H9 (cell line): ENCODE measurements around the gene TMPRSS12. TPM values are rescaled to one million over a fixed set of nuclear protein-coding genes. Genes with fewer than 3 reads are reported as not detected.
A peak's percentile ranks its signal among the peaks of the same experiment; 100 is the strongest.

Source experiments
- DNase-seq: peaks from one replicate; pipeline ENCODE4 v3.0.0-alpha.2; 2017
- H2AFZ ChIP-seq: one replicate; pipeline ENCODE4 v1.6.1; 2013; ENCODE audit warnings: mild to moderate bottlenecking, low read length, control low read depth, moderate library complexity
- H2AK5ac ChIP-seq: 2 replicates; pipeline ENCODE4 v1.6.1; 2013; ENCODE audit warnings: low read length, control low read depth, mixed read lengths; ENCODE audit not compliant: insufficient read length
- H2BK120ac ChIP-seq: one replicate; pipeline ENCODE4 v1.6.1; 2013; ENCODE audit warnings: low read depth, mild to moderate bottlenecking, low read length, control low read depth, inconsistent platforms; ENCODE audit not compliant: poor library complexity, severe bottlenecking
- H2BK12ac ChIP-seq: 2 replicates; pipeline ENCODE4 v1.6.1; 2013; ENCODE audit warnings: low read length, control low read depth, mixed read lengths, low read depth; ENCODE audit not compliant: insufficient read length
- H2BK15ac ChIP-seq: 2 replicates; pipeline ENCODE4 v1.6.1; 2013; ENCODE audit warnings: low read depth, low read length, control low read depth
- H2BK20ac ChIP-seq: one replicate; pipeline ENCODE4 v1.6.1; 2013; ENCODE audit warnings: low read depth, mild to moderate bottlenecking, low read length, control low read depth, inconsistent platforms; ENCODE audit not compliant: poor library complexity, severe bottlenecking
- H2BK5ac ChIP-seq: 2 replicates; pipeline ENCODE4 v1.6.1; 2013; ENCODE audit warnings: low read length, control low read depth, mixed read lengths; ENCODE audit not compliant: insufficient read length
- H3K14ac ChIP-seq: 2 replicates; pipeline ENCODE4 v1.6.1; 2013; ENCODE audit warnings: low read length, control low read depth; ENCODE audit not compliant: insufficient read depth
- H3K18ac ChIP-seq: 2 replicates; pipeline ENCODE4 v1.6.1; 2013; ENCODE audit warnings: low read depth, mild to moderate bottlenecking, mixed read lengths, low read length, control low read depth; ENCODE audit not compliant: insufficient read length
- H3K23ac ChIP-seq: 2 replicates; pipeline ENCODE4 v1.6.1; 2013; ENCODE audit warnings: low read length, control low read depth, mixed read lengths, low read depth; ENCODE audit not compliant: insufficient read length
- H3K23me2 ChIP-seq: 2 replicates; pipeline ENCODE4 v1.6.1; 2013; ENCODE audit warnings: low read depth, mild to moderate bottlenecking, mixed read lengths, low read length, control low read depth; ENCODE audit not compliant: insufficient read length, poor library complexity, severe bottlenecking
- H3K27ac ChIP-seq: 2 replicates; pipeline ENCODE4 v1.5.1; 2013; ENCODE audit warnings: low read length, control low read depth, mixed read lengths, low read depth; ENCODE audit not compliant: insufficient read length
- H3K27me3 ChIP-seq: 2 replicates; pipeline ENCODE4 v1.6.1; 2013; ENCODE audit warnings: low read length, control low read depth, inconsistent platforms; ENCODE audit not compliant: insufficient read depth
- H3K4ac ChIP-seq: 2 replicates; pipeline ENCODE4 v1.6.1; 2013; ENCODE audit warnings: low read depth, mild to moderate bottlenecking, control low read depth, inconsistent platforms, low read length, moderate library complexity
- H3K4me1 ChIP-seq: 2 replicates; pipeline ENCODE4 v1.6.1; 2013; ENCODE audit warnings: low read length, control low read depth, inconsistent platforms; ENCODE audit not compliant: insufficient read depth
- H3K4me2 ChIP-seq: 2 replicates; pipeline ENCODE4 v1.6.1; 2013; ENCODE audit warnings: low read length, control low read depth, mixed read lengths; ENCODE audit not compliant: insufficient read length, insufficient read depth
- H3K56ac ChIP-seq: 2 replicates; pipeline ENCODE4 v1.6.1; 2013; ENCODE audit warnings: low read depth, mild to moderate bottlenecking, mixed read lengths, low read length, control low read depth; ENCODE audit not compliant: insufficient read length
- H3K79me1 ChIP-seq: 2 replicates; pipeline ENCODE4 v1.6.1; 2013; ENCODE audit warnings: low read depth, mild to moderate bottlenecking, moderate library complexity, low read length, control low read depth, inconsistent platforms; ENCODE audit not compliant: insufficient read depth, poor library complexity, severe bottlenecking
- H3K79me2 ChIP-seq: 2 replicates; pipeline ENCODE4 v1.6.1; 2013; ENCODE audit warnings: low read length, control low read depth, inconsistent platforms; ENCODE audit not compliant: insufficient read depth
- H3K9ac ChIP-seq: 2 replicates; pipeline ENCODE4 v1.6.1; 2013; ENCODE audit warnings: low read length, control low read depth, mixed read lengths; ENCODE audit not compliant: insufficient read length; ENCODE audit errors: extremely low read depth
- H3K9me3 ChIP-seq: one replicate; pipeline ENCODE4 v1.6.1; 2013; ENCODE audit warnings: low read depth, low read length, inconsistent platforms; ENCODE audit not compliant: control insufficient read depth
- H3T11ph ChIP-seq: one replicate; pipeline ENCODE4 v1.6.1; 2013; ENCODE audit warnings: mild to moderate bottlenecking, low read length, control low read depth, inconsistent platforms
- H4K20me1 ChIP-seq: one replicate; pipeline ENCODE4 v1.6.1; 2013; ENCODE audit not compliant: control insufficient read depth, insufficient read length, insufficient read depth
- H4K5ac ChIP-seq: 2 replicates; pipeline ENCODE4 v1.6.1; 2013; ENCODE audit warnings: low read depth, mild to moderate bottlenecking, mixed read lengths, low read length, control low read depth; ENCODE audit not compliant: insufficient read length
- H4K8ac ChIP-seq: replicated peaks from 2 replicates; pipeline ENCODE4 v1.6.1; 2013; ENCODE audit warnings: low read length, control low read depth, mixed read lengths, low read depth; ENCODE audit not compliant: insufficient read length
- H4K91ac ChIP-seq: 2 replicates; pipeline ENCODE4 v1.6.1; 2013; ENCODE audit warnings: low read depth, mild to moderate bottlenecking, moderate library complexity, mixed read lengths, low read length, control low read depth; ENCODE audit not compliant: insufficient read length
- H3K27ac Mint-ChIP-seq, 3 experiments: 2 replicates in 2 of 3; 3 replicates in 1 of 3; pipeline ENCODE4 v1.8.0; 2020 to 2021; ENCODE audit warnings: mixed read lengths in 3 of 3, mild to moderate bottlenecking in 1 of 3, moderate library complexity in 1 of 3
- H3K27me3 Mint-ChIP-seq: 2 replicates; pipeline ENCODE4 v1.8.0; 2021; ENCODE audit warnings: low read depth, mild to moderate bottlenecking, moderate library complexity, mixed read lengths
- H3K36me3 Mint-ChIP-seq, 3 experiments: 2 replicates in 2 of 3; 3 replicates in 1 of 3; pipeline ENCODE4 v1.8.0; 2020 to 2021; ENCODE audit warnings: low read depth in 3 of 3, mixed read lengths in 3 of 3; ENCODE audit not compliant: insufficient read depth in 1 of 3
- H3K4me1 Mint-ChIP-seq, 2 experiments: 2 replicates each; pipeline ENCODE4 v1.8.0; 2020; ENCODE audit warnings: mixed read lengths in 2 of 2
- H3K4me3 Mint-ChIP-seq, 2 experiments: 2 replicates in 1 of 2; 3 replicates in 1 of 2; pipeline ENCODE4 v1.8.0; 2020 to 2021; ENCODE audit warnings: mild to moderate bottlenecking in 2 of 2, mixed read lengths in 2 of 2, moderate library complexity in 1 of 2
- H3K9me3 Mint-ChIP-seq, 2 experiments: 2 replicates in 1 of 2; 3 replicates in 1 of 2; pipeline ENCODE4 v1.8.0; 2020; ENCODE audit warnings: mild to moderate bottlenecking in 2 of 2, mixed read lengths in 2 of 2, moderate library complexity in 1 of 2
- WGBS: extraction: QIAGEN DNeasy Blood & Tissue Kit; methylation state at CpG from one replicate; pipeline ENCODE4 v1.1.7; 2013; ENCODE audit warnings: missing lambda C conversion rate, low lambda C conversion rate, mixed read lengths; ENCODE audit not compliant: insufficient read length; ENCODE audit errors: extremely low coverage; 5-methylcytosine and 5-hydroxymethylcytosine counted together
- total RNA-seq: library from RNA; stranded (reverse); gene quantifications from 2 replicates; pipeline ENCODE4 v1.2.1, GENCODE V29; 2021
- TF ChIP-seq, protein P1 (sequence below): fragments of 200-600 bp; sonication (generic); conservative IDR thresholded peaks from 3 replicates; pipeline ENCODE4 v1.8.0; 2021; ENCODE audit warnings: antibody characterized with exemption, mild to moderate bottlenecking

The TMPRSS12 gene
- total RNA-seq, 1 experiment from 2014 or later, result not detected

DNA sequence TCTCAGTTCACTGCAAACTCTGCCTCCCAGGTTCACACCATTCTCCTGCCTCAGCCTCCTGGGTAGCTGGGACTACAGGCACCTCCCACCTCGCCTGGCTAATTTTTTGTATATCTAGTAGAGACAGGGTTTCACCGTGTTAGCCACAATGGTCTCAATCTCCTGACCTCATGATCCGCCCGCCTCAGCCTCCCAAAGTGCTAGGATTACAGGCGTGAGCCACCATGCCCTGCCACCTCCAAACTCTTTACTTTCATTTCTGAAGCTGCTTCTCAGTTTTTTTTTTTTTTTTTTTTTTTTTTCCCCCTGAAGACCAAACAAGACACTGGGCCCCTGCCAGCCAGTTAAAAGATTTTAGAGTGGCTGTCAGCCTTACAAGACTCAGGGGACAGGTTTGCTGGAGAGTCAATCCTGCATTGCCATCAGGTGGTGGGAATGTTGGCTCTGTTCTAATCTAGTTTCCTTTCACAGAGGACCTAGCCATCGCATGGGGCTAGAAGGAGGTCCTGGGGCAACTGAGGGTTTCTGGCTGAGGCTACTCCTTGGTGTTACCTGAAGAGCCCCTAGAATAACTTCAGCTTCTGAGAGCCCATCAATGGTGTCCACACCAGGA is 72.3 kb downstream of the TMPRSS12 start:
- H3K9me3 Mint-ChIP-seq, result peaks cover 68 to 78% of the 10 kb centered on the region in 2 experiments
- H3K36me3 Mint-ChIP-seq, result peaks cover 45 to 73% (median 70%) of the 10 kb centered on the region in 3 experiments
- no peak overlapping the region for H3K23ac ChIP-seq

More for the DNA sequence above, 72.3 kb downstream of the TMPRSS12 start:
- no peaks in the 10 kb centered on the region for H3K4me1 ChIP-seq
- no peaks in the 10 kb centered on the region for H3K79me2 ChIP-seq
- no peak overlapping the region for H3K4me2 ChIP-seq
- H3K4me3 Mint-ChIP-seq, result no peak overlapping the region
- no peak overlapping the region for H3K9ac ChIP-seq
- H2BK5ac ChIP-seq, result no peak overlapping the region
- H4K91ac ChIP-seq, result no peak overlapping the region
- no peak overlapping the region for H2BK20ac ChIP-seq
- H2AK5ac ChIP-seq, result no peak overlapping the region
- H3K4me1 Mint-ChIP-seq, result peaks cover 21 to 27% of the 10 kb centered on the region in 2 experiments
- no peak overlapping the region for H3K4ac ChIP-seq
- no peak overlapping the region for H2AFZ ChIP-seq
- H3K27ac Mint-ChIP-seq, result peak overlapping the region in 1 of 3 experiments; percentile 36; a peak in 1 of 7 replicates
- H2BK120ac ChIP-seq, result no peak overlapping the region
- H3K18ac ChIP-seq, result no peak overlapping the region
- H3K9me3 ChIP-seq, result peaks cover 26% of the 10 kb centered on the region
- H4K20me1 ChIP-seq, result no peaks in the 10 kb centered on the region
- H3K27ac ChIP-seq, result no peak overlapping the region
- H3K23me2 ChIP-seq, result no peaks in the 10 kb centered on the region
- no peak overlapping the region for H4K5ac ChIP-seq
- H3K14ac ChIP-seq, result no peak overlapping the region
- H2BK12ac ChIP-seq, result no peak overlapping the region
- WGBS, result no CpG with 5 or more reads among the region's 6 CpGs
- TF ChIP-seq, protein P1, sequence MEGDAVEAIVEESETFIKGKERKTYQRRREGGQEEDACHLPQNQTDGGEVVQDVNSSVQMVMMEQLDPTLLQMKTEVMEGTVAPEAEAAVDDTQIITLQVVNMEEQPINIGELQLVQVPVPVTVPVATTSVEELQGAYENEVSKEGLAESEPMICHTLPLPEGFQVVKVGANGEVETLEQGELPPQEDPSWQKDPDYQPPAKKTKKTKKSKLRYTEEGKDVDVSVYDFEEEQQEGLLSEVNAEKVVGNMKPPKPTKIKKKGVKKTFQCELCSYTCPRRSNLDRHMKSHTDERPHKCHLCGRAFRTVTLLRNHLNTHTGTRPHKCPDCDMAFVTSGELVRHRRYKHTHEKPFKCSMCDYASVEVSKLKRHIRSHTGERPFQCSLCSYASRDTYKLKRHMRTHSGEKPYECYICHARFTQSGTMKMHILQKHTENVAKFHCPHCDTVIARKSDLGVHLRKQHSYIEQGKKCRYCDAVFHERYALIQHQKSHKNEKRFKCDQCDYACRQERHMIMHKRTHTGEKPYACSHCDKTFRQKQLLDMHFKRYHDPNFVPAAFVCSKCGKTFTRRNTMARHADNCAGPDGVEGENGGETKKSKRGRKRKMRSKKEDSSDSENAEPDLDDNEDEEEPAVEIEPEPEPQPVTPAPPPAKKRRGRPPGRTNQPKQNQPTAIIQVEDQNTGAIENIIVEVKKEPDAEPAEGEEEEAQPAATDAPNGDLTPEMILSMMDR, result no peak
- H4K8ac ChIP-seq, result no peak overlapping the region
- no peak overlapping the region for H3T11ph ChIP-seq
- no peak for DNase-seq
- no peaks in the 10 kb centered on the region for H3K27me3 ChIP-seq
- no peak overlapping the region for H3K56ac ChIP-seq
- no peaks in the 10 kb centered on the region for H3K79me1 ChIP-seq
- no peak overlapping the region for H2BK15ac ChIP-seq
- H3K27me3 Mint-ChIP-seq, result peaks cover 2% of the 10 kb centered on the region
